Peyer's patch (tissue), 4 donors: ENCODE measurements around the gene ARRDC4. TPM values are rescaled to one million over a fixed set of nuclear protein-coding genes. Genes with fewer than 3 reads are reported as not detected.

ENCODE experiments used
- DNase-seq, 3 donors: peaks; one replicate each; pipeline ENCODE4 v3.0.0-alpha.2; 2017 to 2019
- H3K27ac ChIP-seq, 4 donors: fragments of 200-600 bp; sonication (generic); one replicate each; pipeline ENCODE4 v1.5.1; 2016 to 2019
- H3K27me3 ChIP-seq, 2 donors: fragments of 200-600 bp; sonication (generic); one replicate each; pipeline ENCODE4 v1.5.1; 2019
- H3K36me3 ChIP-seq, 3 donors: fragments of 200-600 bp; sonication (generic); one replicate each; pipeline ENCODE4 v1.5.1; 2016 to 2019
- H3K4me1 ChIP-seq, 4 donors: fragments of 200-600 bp; sonication (generic); one replicate each; pipeline ENCODE4 v1.5.1; 2016 to 2019
- H3K4me3 ChIP-seq, 4 donors: fragments of 200-600 bp; sonication (generic); 1 replicate in 3 of 4; 2 replicates in 1 of 4; pipeline ENCODE4 v1.5.1; 2016 to 2019; ENCODE audit warnings: mild to moderate bottlenecking in 1 of 4
- H3K9me3 ChIP-seq, 4 donors: fragments of 200-600 bp; sonication (generic); one replicate each; pipeline ENCODE4 v1.5.1; 2016 to 2019; ENCODE audit warnings: mild to moderate bottlenecking in 1 of 4
- POLR2A ChIP-seq, 2 donors: fragments of 450-650 bp; IDR thresholded peaks; one replicate each; pipeline ENCODE4 v1.5.1; 2017; ENCODE audit warnings: antibody characterized with exemption in 2 of 2, mild to moderate bottlenecking in 2 of 2, moderate library complexity in 2 of 2
- total RNA-seq, 4 donors: library from RNA; depleted of rRNA; stranded (reverse); fragments of >200 nt; gene quantifications; one replicate each; pipeline ENCODE4 v1.1.0, GENCODE V29; 2016
- TF ChIP-seq, protein P1 (sequence below), 6 experiments: fragments of 450-650 bp in 4 of 6; fragments of 200-600 bp in 2 of 6; sonication (generic) in 1 of 6; IDR thresholded peaks; one replicate each; pipeline ENCODE4 v1.5.1; 2017 to 2019; ENCODE audit warnings: antibody characterized with exemption in 6 of 6, mild to moderate bottlenecking in 3 of 6, moderate library complexity in 1 of 6

Gene ARRDC4, protein sequence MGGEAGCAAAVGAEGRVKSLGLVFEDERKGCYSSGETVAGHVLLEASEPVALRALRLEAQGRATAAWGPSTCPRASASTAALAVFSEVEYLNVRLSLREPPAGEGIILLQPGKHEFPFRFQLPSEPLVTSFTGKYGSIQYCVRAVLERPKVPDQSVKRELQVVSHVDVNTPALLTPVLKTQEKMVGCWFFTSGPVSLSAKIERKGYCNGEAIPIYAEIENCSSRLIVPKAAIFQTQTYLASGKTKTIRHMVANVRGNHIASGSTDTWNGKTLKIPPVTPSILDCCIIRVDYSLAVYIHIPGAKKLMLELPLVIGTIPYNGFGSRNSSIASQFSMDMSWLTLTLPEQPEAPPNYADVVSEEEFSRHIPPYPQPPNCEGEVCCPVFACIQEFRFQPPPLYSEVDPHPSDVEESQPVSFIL
- 100 to 1,000 TPM in 2 of 4 donors, 10 to 100 TPM in 2; 28.2 to 110 (median 76.9) TPM for total RNA-seq

DNA sequence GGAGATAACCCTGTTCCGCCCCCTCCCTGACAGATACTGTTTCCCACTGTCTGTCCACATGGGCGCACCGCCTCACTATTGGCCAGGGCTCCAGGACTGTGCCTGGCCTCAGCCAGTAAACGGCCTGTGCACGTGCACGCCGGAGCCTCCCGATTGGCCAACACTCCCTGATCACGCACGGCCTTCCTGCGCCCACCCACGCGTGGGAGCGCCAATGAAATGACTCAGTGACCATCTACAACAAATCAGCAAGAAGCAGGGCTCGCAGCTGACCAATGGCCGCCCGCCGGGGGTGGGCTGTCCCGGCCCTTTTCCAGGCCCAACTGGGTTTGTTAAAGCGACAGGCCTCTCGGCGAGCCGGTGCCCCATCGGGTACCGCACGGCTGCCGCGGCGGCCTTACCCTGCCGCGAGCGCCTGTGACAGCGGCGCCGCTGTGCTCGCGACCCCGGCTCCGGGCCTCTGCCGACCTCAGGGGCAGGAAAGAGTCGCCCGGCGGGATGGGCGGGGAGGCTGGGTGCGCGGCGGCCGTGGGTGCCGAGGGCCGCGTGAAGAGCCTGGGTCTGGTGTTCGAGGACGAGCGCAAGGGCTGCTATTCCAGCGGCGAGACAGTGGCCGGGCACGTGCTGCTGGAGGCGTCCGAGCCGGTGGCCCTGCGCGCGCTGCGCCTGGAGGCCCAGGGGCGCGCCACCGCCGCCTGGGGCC is at the start of gene ARRDC4:
Gene ARRDC4, plus strand, starts transcription at position 340 of the 703 bp plus-strand sequence. Its CDS starts 159 bp downstream, at position 499.
- Histone ChIP-seq H3K27me3 (no peaks in the 10 kb centered on the region), H3K36me3 (no peaks in the 10 kb centered on the region), H3K4me1 (peaks cover 0 to 18% (median 0%) of the 10 kb centered on the region in 4 donors), H3K4me3 (peak within 1 kb of the TSS; percentile 72 to 84 (median 78)), H3K27ac (peak within 1 kb of the TSS; percentile 81 to 96 (median 90)), H3K9me3 (no peaks in the 10 kb centered on the region)
- peak; percentile 88 to 93 for TF ChIP-seq POLR2A (IDR thresholded peaks at IDR 0.05)
- TF ChIP-seq, protein P1, sequence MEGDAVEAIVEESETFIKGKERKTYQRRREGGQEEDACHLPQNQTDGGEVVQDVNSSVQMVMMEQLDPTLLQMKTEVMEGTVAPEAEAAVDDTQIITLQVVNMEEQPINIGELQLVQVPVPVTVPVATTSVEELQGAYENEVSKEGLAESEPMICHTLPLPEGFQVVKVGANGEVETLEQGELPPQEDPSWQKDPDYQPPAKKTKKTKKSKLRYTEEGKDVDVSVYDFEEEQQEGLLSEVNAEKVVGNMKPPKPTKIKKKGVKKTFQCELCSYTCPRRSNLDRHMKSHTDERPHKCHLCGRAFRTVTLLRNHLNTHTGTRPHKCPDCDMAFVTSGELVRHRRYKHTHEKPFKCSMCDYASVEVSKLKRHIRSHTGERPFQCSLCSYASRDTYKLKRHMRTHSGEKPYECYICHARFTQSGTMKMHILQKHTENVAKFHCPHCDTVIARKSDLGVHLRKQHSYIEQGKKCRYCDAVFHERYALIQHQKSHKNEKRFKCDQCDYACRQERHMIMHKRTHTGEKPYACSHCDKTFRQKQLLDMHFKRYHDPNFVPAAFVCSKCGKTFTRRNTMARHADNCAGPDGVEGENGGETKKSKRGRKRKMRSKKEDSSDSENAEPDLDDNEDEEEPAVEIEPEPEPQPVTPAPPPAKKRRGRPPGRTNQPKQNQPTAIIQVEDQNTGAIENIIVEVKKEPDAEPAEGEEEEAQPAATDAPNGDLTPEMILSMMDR (IDR thresholded peaks at IDR 0.05) = no peak
- DNase-seq = peak; percentile 97 to 100 (median 99)

DNA sequence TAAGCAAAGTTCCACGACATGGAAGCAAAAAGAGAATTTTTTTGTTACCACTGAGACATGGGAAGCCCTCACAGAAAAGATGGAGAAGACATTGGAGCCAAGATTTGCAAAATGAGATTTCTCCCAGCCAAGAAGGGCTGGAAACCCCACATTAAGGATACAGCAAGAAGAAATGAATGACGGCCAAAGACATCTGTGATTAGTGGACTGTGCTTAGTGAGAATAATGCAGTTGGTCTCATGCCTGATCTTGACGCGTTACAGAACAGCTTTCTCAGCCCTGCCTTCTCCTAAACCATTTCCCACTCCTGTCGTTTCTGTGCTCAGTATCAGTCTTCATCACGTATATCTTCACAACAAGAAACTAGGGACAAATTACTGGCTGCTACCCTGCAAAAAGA is 45.8 kb upstream of the ARRDC4 start:
- DNase-seq = no peak
- Histone ChIP-seq H3K9me3 (no peaks in the 10 kb centered on the region), H3K27me3 (no peaks in the 10 kb centered on the region), H3K36me3 (no peaks in the 10 kb centered on the region), H3K4me3 (no peak overlapping the region), H3K27ac (no peak overlapping the region), H3K4me1 (peaks cover 0 to 5% (median 0%) of the 10 kb centered on the region in 4 donors)
- no peak for TF ChIP-seq POLR2A (IDR thresholded peaks at IDR 0.05)
- TF ChIP-seq, protein P1 (IDR thresholded peaks at IDR 0.05) = no peak

DNA sequence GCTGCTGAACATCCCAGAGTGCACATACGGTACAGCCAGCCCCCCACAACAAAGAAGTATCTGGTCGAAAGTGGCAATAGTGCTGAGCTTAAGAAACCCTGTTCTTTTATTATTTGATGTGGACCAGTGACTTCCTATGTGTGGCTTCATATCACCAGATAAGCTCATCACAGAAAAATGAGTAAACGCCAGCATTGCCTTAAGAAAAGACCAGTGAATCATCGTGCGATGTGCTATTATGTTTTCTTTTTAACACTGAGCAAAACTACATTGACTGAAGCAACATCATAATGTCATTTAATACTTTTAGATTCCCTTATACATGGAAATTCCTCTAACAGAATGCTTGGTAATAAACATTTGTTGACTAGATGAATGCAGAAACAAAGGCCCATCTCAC is 45.2 kb upstream of the ARRDC4 start:
- no peak for DNase-seq
- no peaks in the 10 kb centered on the region for H3K36me3 ChIP-seq
- H3K27ac ChIP-seq = no peak overlapping the region
- TF ChIP-seq, protein P1 (IDR thresholded peaks at IDR 0.05) = no peak
- TF ChIP-seq POLR2A (IDR thresholded peaks at IDR 0.05) = no peak
- no peaks in the 10 kb centered on the region for H3K9me3 ChIP-seq
- H3K27me3 ChIP-seq = no peaks in the 10 kb centered on the region
- H3K4me1 ChIP-seq = peaks cover 0 to 5% (median 0%) of the 10 kb centered on the region in 4 donors
- H3K4me3 ChIP-seq = no peak overlapping the region

DNA sequence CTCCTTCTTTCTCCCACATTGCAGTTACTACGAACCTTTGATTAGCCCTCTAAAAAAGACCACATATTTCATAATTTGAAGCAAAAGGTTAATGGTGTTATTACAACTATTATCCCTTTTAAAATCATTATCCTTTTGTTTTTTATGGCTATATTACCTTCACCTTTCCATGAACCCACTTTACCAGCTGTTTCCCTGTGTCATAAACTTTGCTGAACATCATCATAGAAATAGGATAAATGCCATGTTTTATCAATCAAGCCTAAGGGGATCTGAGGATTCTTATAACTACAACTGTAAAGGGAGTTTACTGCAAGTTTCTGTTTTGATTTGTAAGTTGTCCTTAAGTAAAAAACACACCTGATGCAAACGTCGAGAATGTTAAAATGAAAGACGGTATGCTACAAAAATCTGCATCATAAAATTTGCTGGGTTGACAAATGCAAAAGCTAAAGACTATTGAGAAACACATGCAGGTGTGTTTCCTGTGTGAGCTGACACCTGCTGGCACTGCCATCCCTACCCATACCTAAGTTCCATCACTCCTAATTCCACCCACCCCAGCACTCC is 39.1 kb upstream of the ARRDC4 start:
- H3K36me3 ChIP-seq = no peaks in the 10 kb centered on the region
- H3K4me1 ChIP-seq = peaks cover 0 to 5% (median 0%) of the 10 kb centered on the region in 4 donors
- no peak overlapping the region for H3K27ac ChIP-seq
- TF ChIP-seq POLR2A (IDR thresholded peaks at IDR 0.05) = no peak
- TF ChIP-seq, protein P1 (IDR thresholded peaks at IDR 0.05) = peak in 1 of 6 experiments; percentile 11
- peaks cover 0 to 9% (median 0%) of the 10 kb centered on the region in 4 donors for H3K9me3 ChIP-seq
- no peak overlapping the region for H3K4me3 ChIP-seq
- no peak for DNase-seq
- no peaks in the 10 kb centered on the region for H3K27me3 ChIP-seq

DNA sequence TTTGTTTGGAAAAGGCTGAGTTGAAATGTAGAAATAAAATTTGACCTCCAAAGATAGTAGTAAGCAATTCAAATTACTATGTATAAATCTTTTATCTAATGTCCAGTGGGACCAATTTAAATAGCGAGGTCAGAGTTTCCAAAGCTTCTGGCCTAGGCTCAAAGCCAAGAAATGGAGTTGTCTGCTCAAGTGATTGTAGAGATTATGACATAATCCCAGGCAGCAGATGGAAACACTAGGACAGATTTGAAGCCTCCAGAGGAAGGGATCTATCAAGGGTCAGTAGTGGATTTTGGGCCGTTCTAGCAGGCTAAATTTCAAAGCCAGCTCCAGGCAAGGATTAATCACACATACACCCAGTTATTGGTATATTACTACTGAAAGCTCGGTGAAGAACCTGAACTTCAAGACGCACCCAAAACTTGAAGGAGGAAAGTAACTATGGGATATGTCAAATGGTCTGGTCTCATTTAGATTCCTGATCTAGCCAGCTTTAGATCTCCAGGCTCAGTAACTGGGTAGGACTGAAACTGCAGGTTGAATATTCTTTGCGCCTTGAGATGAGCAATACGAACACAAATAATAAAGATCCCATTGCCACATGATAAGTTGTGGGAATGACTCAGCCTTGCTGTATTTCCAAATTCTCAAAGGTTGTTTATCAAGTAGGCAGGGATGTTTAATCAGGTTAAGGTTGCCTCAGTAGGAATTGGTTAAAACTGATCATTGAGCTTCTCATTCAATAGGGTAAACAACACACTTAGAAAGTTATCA is 30.9 kb upstream of the ARRDC4 start:
- DNase-seq = no peak
- no peak for TF ChIP-seq POLR2A (IDR thresholded peaks at IDR 0.05)
- TF ChIP-seq, protein P1 (IDR thresholded peaks at IDR 0.05) = no peak
- H3K27ac ChIP-seq = no peak overlapping the region
- no peak overlapping the region for H3K4me3 ChIP-seq
- no peaks in the 10 kb centered on the region for H3K4me1 ChIP-seq
- no peaks in the 10 kb centered on the region for H3K27me3 ChIP-seq
- no peaks in the 10 kb centered on the region for H3K36me3 ChIP-seq
- no peaks in the 10 kb centered on the region for H3K9me3 ChIP-seq
